SHP77 (cell line): ENCODE results near the gene ZBTB14.

Source experiments
- DNase-seq, 2 experiments: peaks; one replicate each; lab custom pipeline; 2025; lab: John Stamatoyannopoulos, UW

The ZBTB14 gene

GRCh38 chr18:5295231-5295920, at the start of gene ZBTB14:
ZBTB14 (minus strand) TSS chr18:5295726; CDS start chr18:5293246, 2,480 bp downstream.
- DNase-seq, result peak; percentile 17 to 51

- DNase-seq, result no peak
These were observed 43.8 kb upstream of the ZBTB14 start for GRCh38 chr18:5339202-5339834.

GRCh38 chr18:5334456-5335075, 39.0 kb upstream of the ZBTB14 start:
- no peak for DNase-seq

- DNase-seq, result no peak
These were observed 22.7 kb upstream of the ZBTB14 start for GRCh38 chr18:5318061-5318700.

- DNase-seq, result no peak
These were observed 21.7 kb upstream of the ZBTB14 start for GRCh38 chr18:5317186-5317585.

- no peak for DNase-seq
These were observed 20.3 kb upstream of the ZBTB14 start for GRCh38 chr18:5315838-5316237.

GRCh38 chr18:5311301-5311989, 15.9 kb upstream of the ZBTB14 start:
- DNase-seq, result no peak

- DNase-seq, result no peak
These were observed 14.5 kb upstream of the ZBTB14 start for GRCh38 chr18:5309888-5310470.

- no peak for DNase-seq
These were observed 10.3 kb upstream of the ZBTB14 start for GRCh38 chr18:5305835-5306234.

GRCh38 chr18:5304232-5304631, 8.7 kb upstream of the ZBTB14 start:
- no peak for DNase-seq

- DNase-seq, result no peak
These were observed 8.1 kb upstream of the ZBTB14 start for GRCh38 chr18:5303636-5304035.

- DNase-seq, result no peak
These were observed 7.1 kb upstream of the ZBTB14 start for GRCh38 chr18:5302606-5303005.

- no peak for DNase-seq
These were observed 5.0 kb upstream of the ZBTB14 start for GRCh38 chr18:5300476-5301010.

GRCh38 chr18:5298156-5298852, 2.8 kb upstream of the ZBTB14 start:
- DNase-seq, result no peak

GRCh38 chr18:5297597-5297996, 2.1 kb upstream of the ZBTB14 start:
- no peak for DNase-seq

- peak; percentile 73 to 84 for DNase-seq
These were observed 1.3 kb upstream of the ZBTB14 start for GRCh38 chr18:5296706-5297320.

- DNase-seq, result peak; percentile 74 to 91
These were observed 617 bp upstream of the ZBTB14 start for GRCh38 chr18:5295981-5296705.

GRCh38 chr18:5294457-5295230, 882 bp downstream of the ZBTB14 start:
- DNase-seq, result no peak

- no peak for DNase-seq
These were observed 1.4 kb downstream of the ZBTB14 start for GRCh38 chr18:5294113-5294456.
